NCI-H748 (cell line): ENCODE measurements around the gene IKZF3.
"Not testable (repeated sequence)": the region's sequence is repeated elsewhere in the genome, so short reads cannot be mapped to it uniquely, and the experiment has no call there.

Experiments
- DNase-seq: peaks from one replicate; lab custom pipeline; 2025; ENCODE audit not compliant: unreplicated experiment; lab: John Stamatoyannopoulos, UW

Gene IKZF3

DNA sequence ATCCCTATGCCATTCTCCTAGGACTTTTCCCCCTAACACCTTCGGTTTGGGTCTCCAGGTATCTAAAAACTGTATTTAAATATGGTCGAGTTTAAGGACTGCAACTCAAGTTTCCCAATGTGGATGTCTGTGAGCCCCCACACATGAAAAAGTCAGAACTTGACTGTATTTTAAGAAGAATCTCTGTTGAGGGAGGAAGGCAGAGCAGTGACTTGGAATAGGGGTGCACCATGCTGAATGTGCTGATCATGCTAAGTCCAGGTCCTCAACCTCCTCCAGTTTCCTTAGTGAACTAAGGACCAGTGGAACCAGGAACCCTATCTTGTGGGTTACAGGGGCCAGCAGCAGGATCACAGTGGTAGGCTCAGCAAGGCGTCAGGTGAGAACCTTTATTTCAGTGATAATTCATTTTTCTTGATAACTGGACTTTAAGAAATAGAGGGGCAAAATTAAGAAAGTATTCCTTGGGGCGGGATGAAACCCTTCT lies 106.9 kb downstream of the IKZF3 start:
- DNase-seq: no peak

DNA sequence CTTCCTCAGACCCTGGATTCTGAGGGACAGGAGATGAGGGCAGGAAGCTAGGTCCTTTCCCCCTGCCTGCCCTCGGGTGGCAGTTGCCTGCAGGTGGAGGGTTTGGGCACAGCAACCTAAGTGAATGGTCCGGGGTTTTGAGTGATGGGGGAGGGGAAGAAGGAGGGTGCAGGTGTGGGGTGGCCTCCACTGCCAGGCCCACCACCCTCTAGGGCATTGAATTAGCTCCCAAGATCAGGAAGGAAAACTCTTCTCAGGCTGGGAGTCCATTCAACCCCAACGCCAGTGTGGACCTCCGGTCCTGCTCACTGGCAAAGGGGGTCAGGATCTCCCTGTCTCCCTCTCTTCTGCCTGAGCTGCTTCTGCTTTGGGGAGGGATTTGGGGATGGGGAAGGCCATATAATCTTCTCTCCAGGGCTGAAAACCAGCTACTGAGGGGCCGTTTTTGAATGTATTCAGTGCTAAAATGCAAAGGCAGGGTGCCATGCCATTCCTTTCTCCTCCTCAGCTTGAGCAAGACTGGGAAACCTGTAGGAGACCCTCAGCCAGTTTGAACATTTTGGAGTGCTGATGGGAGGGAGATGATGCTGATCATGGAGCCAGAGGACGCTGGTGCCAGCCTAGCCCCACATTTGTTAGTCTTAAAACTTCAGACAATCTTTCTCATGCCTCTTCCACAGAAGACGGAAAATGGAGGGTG lies 107.6 kb downstream of the IKZF3 start:
- no peak for DNase-seq

DNA sequence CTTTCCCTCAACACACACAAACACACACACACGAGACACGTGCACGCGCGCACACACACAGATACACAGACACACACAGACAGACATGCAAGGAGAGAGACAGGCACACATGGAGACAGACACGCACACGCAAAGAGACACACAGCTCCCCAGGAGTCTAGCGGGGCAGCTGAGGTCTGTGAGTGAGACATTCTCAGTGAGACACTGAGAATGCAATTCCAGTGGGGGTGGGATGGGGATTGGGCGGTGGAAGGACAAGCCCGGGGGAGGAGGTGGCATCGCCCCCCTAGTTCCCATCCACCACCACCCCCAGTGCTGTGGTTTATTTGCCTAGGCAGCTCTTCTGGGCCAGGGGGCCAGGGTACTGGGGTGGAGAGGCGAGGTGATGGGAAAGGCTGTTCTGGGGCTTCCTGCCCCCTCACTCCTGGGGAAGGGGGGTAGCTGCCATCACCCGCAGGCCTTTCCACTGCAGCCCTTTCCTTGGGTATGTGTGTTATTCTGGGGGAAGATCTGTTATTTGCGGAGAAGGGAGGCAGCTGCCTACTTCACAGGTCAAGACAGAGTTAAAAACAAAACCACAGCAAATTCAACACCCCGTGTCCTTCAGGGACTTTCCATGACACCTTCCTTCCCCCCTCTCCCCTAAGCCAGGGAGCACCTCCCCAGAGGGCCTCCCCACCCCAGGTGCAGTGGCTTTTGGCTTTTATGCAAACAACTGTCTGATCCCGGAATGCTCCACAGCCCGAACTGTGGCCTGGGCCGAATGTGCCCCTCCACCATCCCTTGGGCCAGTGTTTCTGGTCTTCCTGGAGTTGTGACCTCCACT lies 108.3 kb downstream of the IKZF3 start:
- DNase-seq: no peak

DNA sequence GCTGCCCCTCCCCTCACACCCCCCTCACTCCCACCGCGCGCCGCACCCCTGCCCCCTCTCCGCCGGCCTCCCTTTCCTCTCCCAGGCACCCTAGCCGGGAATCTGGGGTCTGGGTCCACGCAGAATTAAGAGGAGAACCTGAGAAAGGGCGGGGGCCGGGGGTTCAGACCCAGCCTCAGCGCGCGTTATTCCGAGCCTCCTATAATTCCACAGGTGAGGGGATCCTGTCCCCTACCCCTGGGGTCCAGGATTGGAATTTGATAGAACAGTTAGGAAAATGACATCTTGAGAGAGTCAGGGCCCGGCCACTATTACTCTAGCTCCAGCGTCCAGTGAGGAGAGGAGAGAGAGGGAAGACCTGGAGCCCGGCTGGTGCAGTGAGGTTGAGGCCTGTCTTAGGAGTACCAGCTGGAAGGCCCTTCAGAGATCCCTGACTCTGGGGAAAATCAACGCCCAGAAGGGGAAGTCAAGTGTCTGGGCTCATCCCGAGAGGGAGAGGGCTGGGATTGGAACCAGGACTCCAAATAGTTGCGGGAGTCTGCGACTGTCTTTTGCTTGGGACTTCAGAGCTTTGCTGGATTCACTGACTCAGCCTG lies 109.1 kb downstream of the IKZF3 start:
- DNase-seq: no peak

DNA sequence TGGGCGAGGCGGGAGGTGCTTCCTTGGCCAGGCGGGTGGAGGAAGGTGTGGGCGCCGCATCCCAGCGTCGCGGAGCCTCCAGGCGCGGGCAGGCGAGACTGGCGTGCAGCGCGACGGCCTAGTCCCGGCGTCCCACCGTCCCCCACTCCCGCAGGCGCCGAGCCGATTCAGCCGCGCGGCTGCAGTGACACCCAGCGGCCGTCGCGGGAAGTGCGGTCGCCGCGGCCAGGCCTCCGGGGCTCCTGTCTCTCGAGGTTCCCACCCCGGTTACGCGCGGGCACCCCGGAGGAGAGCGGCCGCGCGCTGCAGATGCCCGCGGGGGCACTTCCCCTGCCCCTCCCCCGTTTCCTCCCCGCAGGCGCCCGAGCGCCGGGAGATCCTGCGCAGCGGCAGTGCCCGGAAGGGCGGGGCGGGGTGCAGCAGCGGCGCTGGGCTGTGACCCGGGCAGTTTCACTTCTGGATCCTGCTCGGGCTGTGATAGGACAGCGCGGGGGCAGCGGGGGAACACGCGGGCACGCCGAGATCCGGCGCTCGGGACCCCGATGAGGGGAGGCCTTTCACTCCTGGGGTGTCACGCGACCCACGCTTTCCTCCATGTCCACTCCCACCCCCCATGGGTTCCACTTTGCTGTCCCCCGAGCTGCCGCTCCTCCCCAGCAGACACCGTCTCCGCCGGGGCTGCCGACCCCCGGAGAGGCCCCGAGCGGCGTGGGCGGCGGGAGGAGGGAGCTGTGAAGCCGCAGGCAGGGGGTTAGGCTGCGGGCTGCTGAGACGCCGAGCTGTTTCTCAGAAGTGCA lies 109.8 kb downstream of the IKZF3 start:
- DNase-seq: peak; percentile 88

DNA sequence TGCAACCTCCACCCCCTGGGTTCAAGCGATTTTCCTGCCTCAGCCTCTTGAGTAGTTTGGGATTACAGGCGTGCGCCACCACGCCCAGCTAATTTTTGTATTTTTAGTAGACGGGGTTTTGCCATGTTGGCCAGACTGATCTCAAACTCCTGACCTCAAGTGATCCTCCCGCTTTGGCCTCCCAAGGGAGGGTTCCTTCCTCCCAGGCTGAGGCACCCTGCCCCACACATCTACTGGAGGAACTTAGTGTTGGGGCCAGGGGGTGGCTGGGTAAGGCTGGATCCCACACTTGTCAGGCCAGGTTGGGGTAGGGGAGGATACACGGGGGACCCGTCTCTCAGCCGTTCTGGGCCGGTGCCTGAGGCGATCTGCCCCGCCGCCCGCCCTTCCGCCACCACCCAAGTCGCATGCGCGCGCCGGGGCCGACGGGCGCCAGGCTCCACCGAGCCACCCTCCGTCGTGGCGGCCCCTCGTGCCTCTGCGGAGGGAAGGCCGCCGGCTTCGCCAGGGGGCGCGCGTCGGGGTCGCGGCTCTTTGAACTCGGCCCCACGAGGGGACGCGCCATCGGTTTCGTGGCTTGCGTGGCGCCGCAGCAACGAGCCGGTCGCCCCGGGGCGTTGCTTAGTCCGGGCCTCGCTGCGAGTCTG lies 110.5 kb downstream of the IKZF3 start:
- peak; percentile 80 for DNase-seq

DNA sequence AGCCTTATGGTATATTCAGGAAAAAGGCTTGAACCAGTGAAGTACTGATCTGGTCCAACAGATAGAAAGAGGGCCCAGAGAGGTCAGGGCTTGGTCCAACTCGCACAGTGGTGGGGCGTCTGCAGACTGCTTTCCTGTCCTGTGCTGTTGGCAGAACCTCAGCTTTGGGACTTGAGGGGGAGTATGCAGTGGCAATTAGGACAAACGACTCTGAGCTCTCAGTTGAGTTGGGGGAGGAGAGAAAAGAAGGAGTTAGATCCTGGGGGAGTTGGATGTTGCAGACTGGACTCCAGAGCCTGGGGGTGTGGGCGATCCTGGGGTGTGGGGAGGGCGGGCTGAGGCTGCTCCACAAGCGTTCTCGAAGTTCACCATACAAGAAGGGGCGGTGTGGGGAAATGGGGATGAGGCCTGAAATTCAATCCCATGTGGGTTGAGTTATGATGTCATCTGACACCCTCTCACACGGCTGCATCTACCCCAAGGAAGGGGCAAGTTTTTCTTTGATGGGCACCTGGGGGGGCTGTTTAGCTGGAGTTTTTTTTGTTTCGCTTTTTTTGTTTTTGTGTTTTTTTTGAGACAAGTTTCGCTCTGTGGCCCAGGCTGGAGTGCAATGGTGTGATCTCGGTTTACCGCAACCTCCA lies 111.8 kb downstream of the IKZF3 start:
- no peak for DNase-seq

DNA sequence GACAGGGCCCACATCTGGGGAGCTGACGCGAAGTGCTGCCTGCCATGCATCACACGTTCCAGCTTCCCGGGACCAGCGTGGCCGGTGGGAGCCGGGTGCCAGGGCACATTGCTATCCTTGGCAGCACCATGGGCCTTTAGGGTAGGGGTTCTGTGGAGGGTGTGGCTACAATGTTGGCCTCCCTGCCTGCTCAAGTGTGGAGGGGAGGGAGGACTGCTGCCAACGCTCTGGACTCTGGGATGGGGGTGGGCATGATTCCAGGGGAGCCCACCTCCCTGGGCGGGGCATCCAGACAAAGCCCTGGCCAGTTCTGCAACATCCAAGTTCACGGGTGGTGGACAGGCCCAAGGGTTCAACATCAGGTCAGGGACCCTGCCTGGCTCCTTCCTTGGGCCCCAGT lies 112.5 kb downstream of the IKZF3 start:
- no peak for DNase-seq

DNA sequence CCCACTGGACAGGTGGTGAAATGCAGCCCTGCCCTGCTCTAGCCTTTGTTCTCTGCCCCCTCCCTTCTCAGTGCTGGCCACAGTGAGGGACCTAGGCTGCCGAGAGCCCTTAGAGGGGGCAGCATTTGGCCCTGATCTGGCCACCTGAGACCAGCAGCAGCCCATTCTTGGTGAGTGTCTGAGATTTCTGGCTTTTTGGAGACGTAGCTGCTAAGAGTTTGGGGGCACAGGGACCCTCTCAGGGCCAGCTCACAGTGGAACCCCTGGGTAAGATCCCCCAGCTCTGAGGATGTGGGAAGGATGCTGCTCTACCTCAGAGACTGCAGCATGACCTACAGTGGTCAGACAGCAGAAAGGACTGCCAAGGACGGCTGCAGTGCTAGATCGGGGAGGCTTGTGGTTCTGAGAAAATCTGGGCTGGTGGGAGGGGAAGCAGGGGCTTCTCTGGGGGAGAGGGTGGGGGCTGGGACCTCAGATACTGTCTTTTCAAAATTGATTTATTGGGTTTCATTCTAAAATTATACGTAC lies 113.0 kb downstream of the IKZF3 start:
- no peak for DNase-seq

DNA sequence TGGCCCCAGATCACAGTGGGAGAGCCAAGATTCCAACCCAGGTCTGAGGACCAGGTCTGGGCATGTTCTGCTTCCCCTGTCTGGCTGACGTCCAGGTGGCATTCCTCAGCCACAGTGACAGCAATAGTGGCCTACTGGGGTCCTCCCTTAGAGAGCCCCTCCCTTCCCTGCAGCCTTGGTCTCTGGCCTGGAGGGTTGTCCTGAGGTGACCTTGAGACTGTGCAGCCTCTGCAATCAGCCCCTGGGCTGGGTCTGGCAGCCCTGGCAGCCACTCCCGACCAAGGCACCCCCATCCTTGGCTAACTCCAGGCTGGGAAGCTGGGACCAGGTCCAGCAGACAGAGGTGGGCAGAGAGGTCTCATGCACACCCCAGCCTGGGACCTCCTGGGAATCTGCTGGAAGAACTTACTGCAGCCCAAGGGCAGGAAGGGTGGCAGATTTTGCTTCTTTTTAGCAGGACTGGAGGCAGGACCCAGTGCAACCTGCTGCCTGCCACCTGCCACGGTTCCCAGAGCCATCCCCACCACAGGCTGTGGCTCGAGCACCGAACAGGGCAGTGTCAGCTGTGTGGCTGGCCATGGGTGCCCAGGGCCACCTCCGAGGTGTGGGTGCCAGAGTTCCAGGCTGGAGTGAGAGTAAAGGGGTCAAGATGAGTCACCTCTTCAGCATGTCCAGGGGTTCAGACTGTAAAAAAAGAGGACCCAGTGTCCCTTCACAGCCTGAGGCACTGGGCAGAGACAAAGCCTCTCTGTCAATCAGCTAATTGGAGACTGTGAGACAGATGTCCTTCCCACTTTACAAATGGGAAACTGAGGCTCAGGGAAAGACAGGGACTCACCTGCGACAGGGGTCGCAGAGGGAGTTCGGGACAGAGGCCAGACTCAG lies 113.7 kb downstream of the IKZF3 start:
- no peak for DNase-seq

DNA sequence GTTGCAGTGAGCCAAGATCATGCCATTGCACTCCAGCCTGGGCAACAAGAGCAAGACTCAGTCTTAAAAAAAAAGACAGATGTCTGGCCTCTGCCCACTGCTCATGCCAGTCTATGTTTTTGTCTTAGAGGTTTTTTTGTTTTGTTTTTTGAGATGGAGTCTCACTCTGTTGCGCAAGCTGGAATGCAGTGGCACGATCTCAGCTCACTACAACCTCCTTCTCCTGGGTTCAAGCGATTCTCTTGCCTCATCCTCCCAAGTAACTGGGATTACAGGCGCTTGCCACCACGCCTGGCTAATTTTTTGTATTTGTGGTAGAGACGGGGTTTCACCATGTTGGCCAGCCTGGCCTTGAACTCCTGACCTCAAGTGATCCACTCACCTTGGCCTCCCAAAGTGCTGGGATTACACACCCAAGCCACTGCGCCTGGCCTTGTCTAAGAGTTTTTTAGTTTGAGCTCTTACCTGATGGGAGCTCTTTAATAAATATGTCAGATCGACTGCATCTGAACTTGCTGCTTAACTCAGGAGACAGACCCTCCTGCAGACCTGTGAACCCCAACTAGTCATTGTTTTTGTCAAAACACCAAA lies 115.6 kb downstream of the IKZF3 start:
- not testable (repeated sequence) for DNase-seq

DNA sequence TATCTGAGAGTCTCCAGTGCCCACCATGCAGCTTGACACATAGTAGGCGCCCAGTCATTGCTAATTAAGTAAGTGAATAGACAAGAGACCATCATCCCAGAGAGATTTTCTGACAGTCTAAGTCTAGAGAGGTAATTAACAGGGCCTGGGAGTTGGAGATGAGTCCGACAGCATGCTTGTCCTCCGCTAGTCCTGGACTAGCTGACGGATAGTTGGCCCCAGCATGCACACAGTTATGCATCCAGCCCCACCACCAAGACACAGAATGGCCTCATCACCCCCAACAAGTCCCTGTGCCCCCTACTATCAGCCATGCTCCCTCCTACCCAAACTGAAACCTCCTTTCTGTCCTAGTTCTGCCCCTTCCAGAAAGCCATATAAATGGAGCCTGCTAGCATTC lies 116.4 kb downstream of the IKZF3 start:
- DNase-seq: no peak

DNA sequence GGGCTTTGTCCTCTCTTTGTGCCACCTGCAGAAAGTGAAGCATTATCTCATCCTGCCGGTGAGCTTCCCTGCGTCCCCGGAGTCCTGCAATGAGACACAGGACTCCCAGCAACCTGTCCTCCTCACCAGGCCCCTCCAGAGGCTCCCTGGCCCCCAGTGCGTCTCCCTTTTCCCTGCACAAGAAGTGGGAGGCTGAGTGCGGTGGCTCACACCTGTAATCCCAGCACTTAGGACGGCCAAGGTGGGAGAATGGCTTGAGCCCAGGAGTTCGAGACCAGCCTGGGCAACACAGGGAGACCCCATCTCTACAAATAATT lies 118.0 kb downstream of the IKZF3 start:
- DNase-seq: no peak

DNA sequence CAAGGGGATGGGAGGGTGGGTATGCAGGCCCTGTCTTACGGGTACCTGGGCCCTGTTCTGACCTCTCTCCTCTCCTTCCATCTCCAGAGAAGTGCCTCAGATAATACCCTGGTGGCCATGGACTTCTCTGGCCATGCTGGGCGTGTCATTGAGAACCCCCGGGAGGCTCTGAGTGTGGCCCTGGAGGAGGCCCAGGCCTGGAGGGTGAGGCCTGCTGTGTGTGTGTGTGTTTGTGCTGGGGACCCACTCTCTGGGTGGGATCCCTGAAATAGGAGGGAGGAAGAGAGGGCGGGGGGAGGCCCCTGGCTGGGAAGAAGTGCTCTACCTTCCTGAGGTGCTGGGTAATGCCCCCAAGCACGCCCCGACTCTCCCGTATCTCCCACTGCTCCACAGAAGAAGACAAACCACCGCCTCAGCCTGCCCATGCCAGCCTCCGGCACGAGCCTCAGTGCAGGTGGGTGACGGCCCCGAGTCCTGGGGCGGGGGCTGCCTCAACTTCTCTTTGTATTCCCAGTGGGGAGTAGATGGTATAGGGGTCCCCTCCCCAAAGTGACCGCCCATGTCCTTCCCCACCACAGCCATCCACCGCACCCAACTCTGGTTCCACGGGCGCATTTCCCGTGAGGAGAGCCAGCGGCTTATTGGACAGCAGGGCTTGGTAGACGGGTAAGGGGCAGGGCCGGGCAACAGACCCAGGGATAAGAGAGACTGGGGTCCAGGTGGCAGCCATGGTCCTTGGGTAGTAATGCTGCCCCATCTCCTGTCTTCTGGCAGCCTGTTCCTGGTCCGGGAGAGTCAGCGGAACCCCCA lies 118.6 kb downstream of the IKZF3 start:
- no peak for DNase-seq

DNA sequence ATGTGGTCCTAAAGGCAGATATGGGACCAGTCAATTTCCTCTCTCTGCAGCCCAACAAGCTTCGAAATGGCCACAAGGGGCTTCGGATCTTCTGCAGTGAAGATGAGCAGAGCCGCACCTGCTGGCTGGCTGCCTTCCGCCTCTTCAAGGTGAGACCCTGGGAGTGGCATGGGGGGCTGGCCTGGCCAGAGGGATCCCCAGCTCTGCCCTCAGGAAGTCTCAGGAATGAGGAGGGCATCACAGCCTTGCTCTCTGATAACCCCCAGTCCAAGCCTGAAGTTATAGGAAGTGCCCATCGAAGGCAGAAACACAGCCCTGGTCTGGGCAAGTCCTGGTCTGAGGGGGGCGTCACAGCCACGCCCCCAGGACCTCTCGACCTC lies 119.3 kb downstream of the IKZF3 start:
- DNase-seq: no peak

DNA sequence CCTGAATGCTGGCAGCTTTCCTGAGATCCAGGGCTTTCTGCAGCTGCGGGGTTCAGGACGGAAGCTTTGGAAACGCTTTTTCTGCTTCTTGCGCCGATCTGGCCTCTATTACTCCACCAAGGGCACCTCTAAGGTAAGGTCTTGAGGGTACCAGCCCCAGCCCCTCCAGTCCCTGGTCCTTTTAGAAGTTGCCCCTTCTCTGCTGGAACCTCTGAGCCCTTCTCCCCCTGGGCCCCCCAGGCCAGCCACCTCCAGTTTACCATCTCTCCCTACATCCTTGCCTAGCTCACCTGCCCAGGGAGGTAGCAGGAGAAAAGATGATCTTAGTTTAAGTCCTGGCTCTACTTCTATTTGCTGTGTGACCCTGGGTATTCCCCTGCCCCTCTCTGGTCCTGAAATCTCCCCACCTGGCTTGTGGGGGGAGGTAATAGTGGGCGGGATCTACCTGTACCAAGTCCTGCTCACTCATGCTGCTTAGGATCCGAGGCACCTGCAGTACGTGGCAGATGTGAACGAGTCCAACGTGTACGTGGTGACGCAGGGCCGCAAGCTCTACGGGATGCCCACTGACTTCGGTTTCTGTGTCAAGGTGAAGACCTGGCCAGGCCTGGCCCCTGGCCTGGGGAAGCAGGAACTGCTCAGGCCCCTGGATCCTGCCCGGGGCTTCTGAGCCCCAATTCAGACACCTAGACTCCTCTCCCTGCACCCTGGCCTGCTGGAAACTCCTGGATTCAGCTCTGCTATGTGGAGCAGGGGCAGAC lies 119.9 kb downstream of the IKZF3 start:
- DNase-seq: no peak

DNA sequence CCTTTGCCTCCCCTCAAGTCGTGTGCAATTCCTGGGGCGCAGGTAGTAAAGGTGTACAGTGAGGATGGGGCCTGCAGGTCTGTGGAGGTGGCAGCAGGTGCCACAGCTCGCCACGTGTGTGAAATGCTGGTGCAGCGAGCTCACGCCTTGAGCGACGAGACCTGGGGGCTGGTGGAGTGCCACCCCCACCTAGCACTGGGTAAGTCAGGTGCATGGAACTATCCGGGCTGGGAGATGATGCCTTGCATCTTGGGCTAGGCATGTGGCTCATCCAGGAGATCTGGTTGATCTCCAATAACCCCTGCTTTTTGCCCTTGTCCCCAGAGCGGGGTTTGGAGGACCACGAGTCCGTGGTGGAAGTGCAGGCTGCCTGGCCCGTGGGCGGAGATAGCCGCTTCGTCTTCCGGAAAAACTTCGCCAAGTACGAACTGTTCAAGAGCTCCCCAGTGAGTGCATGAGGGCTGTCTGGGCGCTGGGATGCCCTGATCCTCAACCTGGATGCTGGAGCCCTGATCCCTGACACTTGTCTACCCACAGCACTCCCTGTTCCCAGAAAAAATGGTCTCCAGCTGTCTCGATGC lies 121.2 kb downstream of the IKZF3 start:
- DNase-seq: no peak
